ENCODE measurements around the gene CC2D1A. TPM values are rescaled to one million over a fixed set of nuclear protein-coding genes. Genes with fewer than 3 reads are reported as not detected.

CC2D1A gene
- total RNA-seq, 1 donor from 2014 or later = 128 TPM

GRCh38 chr19:13866463-13867046 is 39.4 kb upstream of the CC2D1A start:
- no peaks in the 10 kb centered on the region for H3K27me3 ChIP-seq
- peaks cover 2 to 5% of the 10 kb centered on the region in 2 donors for H3K4me1 ChIP-seq
- intact Hi-C loops (cut with DNase I) = no loop called here
- H3K4me3 ChIP-seq = peak overlapping the region in 1 of 2 donors; percentile 85
- no peaks in the 10 kb centered on the region for H3K36me3 ChIP-seq
- H3K9me3 ChIP-seq = no peaks in the 10 kb centered on the region
- DNase-seq (ENCODE audit: low spot score in 2 of 2) = no peak
- no peak for TF ChIP-seq CTCF (IDR thresholded peaks at IDR 0.05)
- H3K27ac ChIP-seq = no peak overlapping the region

- no peak for DNase-seq (ENCODE audit: low spot score in 2 of 2)
- intact Hi-C loops (cut with DNase I) = no loop called here
- no peak for TF ChIP-seq CTCF (IDR thresholded peaks at IDR 0.05)
- Histone ChIP-seq H3K4me3 (no peak overlapping the region), H3K27ac (no peak overlapping the region), H3K4me1 (peaks cover 0 to 4% of the 10 kb centered on the region in 2 donors), H3K27me3 (no peaks in the 10 kb centered on the region), H3K9me3 (no peaks in the 10 kb centered on the region), H3K36me3 (no peaks in the 10 kb centered on the region)
These were observed 37.3 kb upstream of the CC2D1A start for GRCh38 chr19:13868663-13869062.

- DNase-seq (ENCODE audit: low spot score in 2 of 2) = no peak
- TF ChIP-seq CTCF (IDR thresholded peaks at IDR 0.05) = no peak
- Histone ChIP-seq H3K36me3 (no peaks in the 10 kb centered on the region), H3K27ac (no peak overlapping the region), H3K4me3 (no peak overlapping the region), H3K27me3 (no peaks in the 10 kb centered on the region), H3K4me1 (peaks cover 0 to 4% of the 10 kb centered on the region in 2 donors), H3K9me3 (no peaks in the 10 kb centered on the region)
- intact Hi-C loops (cut with DNase I) = no loop called here
These were observed 36.7 kb upstream of the CC2D1A start for GRCh38 chr19:13869281-13869680.

- intact Hi-C loops (cut with DNase I) = no loop called here
These were observed 35.1 kb upstream of the CC2D1A start for GRCh38 chr19:13870873-13871272.

DNA sequence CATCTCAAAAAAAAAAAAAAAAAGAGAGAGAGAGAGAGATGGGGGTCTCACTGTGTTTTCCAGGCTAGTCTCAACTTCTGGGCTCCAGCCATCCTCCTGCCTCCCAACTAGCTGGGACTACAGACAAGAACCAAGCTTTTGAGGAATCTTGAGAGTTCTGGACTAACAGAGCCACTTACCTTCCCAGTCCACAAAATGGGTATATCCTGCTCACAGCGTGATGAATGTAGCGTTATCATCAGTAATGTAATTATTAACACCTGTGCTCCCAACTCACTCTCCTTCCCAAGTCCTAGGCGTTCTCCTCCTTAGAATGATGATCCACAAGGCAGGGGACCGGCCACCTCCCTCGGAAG is 33.7 kb upstream of the CC2D1A start:
- Histone ChIP-seq H3K27me3 (no peaks in the 10 kb centered on the region), H3K36me3 (no peaks in the 10 kb centered on the region), H3K27ac (no peak overlapping the region), H3K9me3 (no peaks in the 10 kb centered on the region), H3K4me3 (peak overlapping the region in 1 of 2 donors; percentile 54), H3K4me1 (peaks cover 0 to 4% of the 10 kb centered on the region in 2 donors)
- TF ChIP-seq CTCF (IDR thresholded peaks at IDR 0.05) = no peak
- DNase-seq (ENCODE audit: low spot score in 2 of 2) = no peak
- intact Hi-C loops (cut with DNase I) = no loop called here

More at GRCh38 chr19:13870873-13871272, 35.1 kb upstream of the CC2D1A start:
- Histone ChIP-seq H3K27me3 (no peaks in the 10 kb centered on the region), H3K27ac (no peak overlapping the region), H3K36me3 (no peaks in the 10 kb centered on the region), H3K4me1 (peaks cover 0 to 4% of the 10 kb centered on the region in 2 donors), H3K4me3 (no peak overlapping the region), H3K9me3 (no peaks in the 10 kb centered on the region)
- no peak for DNase-seq (ENCODE audit: low spot score in 2 of 2)
- no peak for TF ChIP-seq CTCF (IDR thresholded peaks at IDR 0.05)
